Measurements from ENCODE around the gene ESPN.

ESPN gene

GRCh38 chr1:6424619-6425593 lies at the start of gene ESPN:
ESPN (plus strand) TSS chr1:6424776; CDS start chr1:6424956, 180 bp downstream.
- POLR2A ChIA-PET, result interaction anchor here (0.5 kb wide), 1 partner anchor 181 kb away, joined by 3 read pairs; the partner anchor contains the start of gene HES3
- H3K27ac ChIP-seq (ENCODE audit: extremely low read depth, low read depth, low read length), result no peak within 1 kb of the TSS

GRCh38 chr1:6378096-6378746 lies 46.4 kb upstream of the ESPN start:
- POLR2A ChIA-PET, result no interaction called here
- Histone ChIP-seq H3K36me3 (ENCODE audit: control insufficient read depth in 2 of 2, insufficient read depth in 1 of 2, low read length in 2 of 2) (no peaks in the 10 kb centered on the region; a peak in 1 of 3 replicates), H3K9me3 (ENCODE audit: control insufficient read depth, insufficient read depth, low read depth, low read length) (no peaks in the 10 kb centered on the region), H3K4me1 (ENCODE audit: control insufficient read depth, insufficient read depth, low read length) (no peaks in the 10 kb centered on the region), H3K4me3 (ENCODE audit: low read depth, low read length) (no peak overlapping the region), H3K27ac (ENCODE audit: extremely low read depth, low read depth, low read length) (0 out of 2 replicates have a peak overlapping the region, but pooled peaks have one; percentile 17)
- CTCF ChIA-PET, result interaction anchor here (0.6 to 3.3 kb wide), 4 partner anchors 13 to 108 kb away, joined by 3 to 20 read pairs (median 8); no protein-coding TSS in a partner anchor
- TF ChIP-seq ZNF600 (tag by site-specific recombination; IDR thresholded peaks at IDR 0.05) (peak; percentile 50), PATZ1 (tag by site-specific recombination; IDR thresholded peaks at IDR 0.05) (0 out of 2 replicates have a peak, but pooled peaks have one; percentile 13), ZNF544 (tag by site-specific recombination; IDR thresholded peaks at IDR 0.05) (no peak), CTCF (tag by site-specific recombination; IDR thresholded peaks at IDR 0.05) (peak; percentile 32; the same call in 1 of the 2 replicates), ZNF132 (tag by site-specific recombination; IDR thresholded peaks at IDR 0.05; ENCODE audit: borderline replicate concordance) (no peak), ZNF23 (tag by site-specific recombination; IDR thresholded peaks at IDR 0.05; ENCODE audit: borderline replicate concordance) (no peak), KLF1 (tag by site-specific recombination; IDR thresholded peaks at IDR 0.05) (no peak), GLIS1 (tag by site-specific recombination; IDR thresholded peaks at IDR 0.05) (peak; percentile 65; the same call in 1 of the 2 replicates), TSHZ1 (tag by site-specific recombination; IDR thresholded peaks at IDR 0.05; ENCODE audit: borderline replicate concordance) (no peak), ZNF670 (tag by site-specific recombination; IDR thresholded peaks at IDR 0.05; ENCODE audit: low read depth) (no peak), ZNF223 (tag by site-specific recombination; IDR thresholded peaks at IDR 0.05) (no peak), ZXDB (tag by site-specific recombination; IDR thresholded peaks at IDR 0.05) (no peak), BCL11A (tag by site-specific recombination; IDR thresholded peaks at IDR 0.05; ENCODE audit: low read depth) (no peak)

More at GRCh38 chr1:6424619-6425593, at the start of gene ESPN:
- no peak within 1 kb of the TSS; the same call in 1 of the 2 replicates for H3K4me3 ChIP-seq (ENCODE audit: low read depth, low read length)
- no peaks in the 10 kb centered on the region; the same call in 1 of the 2 replicates for H3K4me1 ChIP-seq (ENCODE audit: control insufficient read depth, insufficient read depth, low read length)
- TF ChIP-seq PRDM4 (tag by site-specific recombination; IDR thresholded peaks at IDR 0.05) (no peak), BCL11A (tag by site-specific recombination; IDR thresholded peaks at IDR 0.05; ENCODE audit: low read depth) (no peak), ZFHX2 (tag by site-specific recombination; conservative IDR thresholded peaks at IDR 0.05) (0 out of 2 replicates have a peak, but pooled peaks have one; percentile 2)
- CTCF ChIA-PET, result interaction anchor here (0.7 kb wide), 1 partner anchor 235 kb away, joined by 3 read pairs; no protein-coding TSS in a partner anchor
- no peaks in the 10 kb centered on the region for H3K9me3 ChIP-seq (ENCODE audit: control insufficient read depth, insufficient read depth, low read depth, low read length)
- no peaks in the 10 kb centered on the region for H3K36me3 ChIP-seq (ENCODE audit: control insufficient read depth in 2 of 2, insufficient read depth in 1 of 2, low read length in 2 of 2)
